ENCODE measurements around the gene ANKMY1.

ANKMY1 gene

GRCh38 chr2:240594511-240595380 lies 37.0 kb upstream of the ANKMY1 start:
- Histone ChIP-seq H3K27ac (ENCODE audit: low read depth, low read length) (no peak overlapping the region), H3K9me3 (ENCODE audit: control insufficient read depth in 1 of 2, low read length in 2 of 2) (no peaks in the 10 kb centered on the region), H3K4me3 (ENCODE audit: low read depth in 1 of 2, low read length in 2 of 2) (no peak overlapping the region), H3K27me3 (ENCODE audit: control insufficient read depth in 1 of 2, insufficient read depth in 2 of 2, low read length in 2 of 2) (no peaks in the 10 kb centered on the region), H3K36me3 (ENCODE audit: control insufficient read depth in 1 of 2, insufficient read depth in 2 of 2, low read length in 2 of 2) (peaks cover 28 to 68% of the 10 kb centered on the region in 2 donors), H3K4me1 (ENCODE audit: control insufficient read depth in 1 of 2, insufficient read depth in 2 of 2, low read length in 2 of 2) (no peaks in the 10 kb centered on the region), H3K9ac (ENCODE audit: low read depth in 1 of 2, low read length in 2 of 2) (no peak overlapping the region)

DNA sequence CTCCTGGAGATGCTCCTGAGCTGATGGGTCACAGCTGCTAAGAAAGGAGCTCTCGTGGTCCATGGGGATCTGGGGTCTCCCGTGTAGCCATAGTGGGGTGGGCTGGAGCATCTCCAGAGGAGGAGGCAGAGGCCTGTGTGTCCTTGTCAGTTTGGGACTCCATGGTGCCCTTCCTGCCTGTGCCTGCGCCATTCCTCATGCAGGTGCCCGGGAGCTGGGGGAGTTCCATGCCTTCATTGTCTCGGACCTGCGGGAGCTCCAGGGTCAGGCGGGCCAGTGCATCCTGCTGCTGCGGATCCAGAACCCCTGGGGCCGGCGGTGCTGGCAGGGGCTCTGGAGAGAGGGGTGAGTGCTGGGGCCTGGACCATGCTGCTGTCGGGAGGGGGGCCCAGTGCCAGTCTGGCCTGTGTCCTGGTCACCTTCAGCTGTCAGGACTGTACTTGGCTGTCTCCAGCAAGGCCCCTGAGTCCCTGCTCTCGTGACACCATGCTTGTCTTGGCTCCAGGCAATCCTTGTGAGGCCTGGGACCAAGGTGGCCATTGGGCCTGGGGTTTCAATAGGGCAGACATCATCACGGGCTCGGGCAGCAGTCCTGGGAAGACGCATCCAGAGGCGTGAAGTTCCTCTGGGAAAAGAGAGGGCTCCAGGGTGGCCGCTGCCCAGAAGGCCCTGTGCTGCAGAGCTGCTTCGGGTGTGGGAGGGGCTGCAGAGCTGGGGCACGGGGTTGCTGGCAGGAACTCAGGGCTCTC lies 36.1 kb upstream of the ANKMY1 start:
- Histone ChIP-seq H3K36me3 (ENCODE audit: control insufficient read depth in 1 of 2, insufficient read depth in 2 of 2, low read length in 2 of 2) (peaks cover 28 to 66% of the 10 kb centered on the region in 2 donors), H3K4me3 (ENCODE audit: low read depth in 1 of 2, low read length in 2 of 2) (no peak overlapping the region), H3K9me3 (ENCODE audit: control insufficient read depth in 1 of 2, low read length in 2 of 2) (no peaks in the 10 kb centered on the region), H3K9ac (ENCODE audit: low read depth in 1 of 2, low read length in 2 of 2) (no peak overlapping the region), H3K27ac (ENCODE audit: low read depth, low read length) (no peak overlapping the region), H3K4me1 (ENCODE audit: control insufficient read depth in 1 of 2, insufficient read depth in 2 of 2, low read length in 2 of 2) (peaks cover under 1 to 3% of the 10 kb centered on the region in 2 donors), H3K27me3 (ENCODE audit: control insufficient read depth in 1 of 2, insufficient read depth in 2 of 2, low read length in 2 of 2) (no peaks in the 10 kb centered on the region)

- Histone ChIP-seq H3K27ac (ENCODE audit: low read depth, low read length) (no peak overlapping the region), H3K27me3 (ENCODE audit: control insufficient read depth in 1 of 2, insufficient read depth in 2 of 2, low read length in 2 of 2) (no peaks in the 10 kb centered on the region), H3K9ac (ENCODE audit: low read depth in 1 of 2, low read length in 2 of 2) (no peak overlapping the region), H3K36me3 (ENCODE audit: control insufficient read depth in 1 of 2, insufficient read depth in 2 of 2, low read length in 2 of 2) (peaks cover 24 to 61% of the 10 kb centered on the region in 2 donors), H3K4me3 (ENCODE audit: low read depth in 1 of 2, low read length in 2 of 2) (no peak overlapping the region), H3K4me1 (ENCODE audit: control insufficient read depth in 1 of 2, insufficient read depth in 2 of 2, low read length in 2 of 2) (peaks cover 7 to 10% of the 10 kb centered on the region in 2 donors), H3K9me3 (ENCODE audit: control insufficient read depth in 1 of 2, low read length in 2 of 2) (no peaks in the 10 kb centered on the region)
These were observed 35.4 kb upstream of the ANKMY1 start for GRCh38 chr2:240593026-240593702.

DNA sequence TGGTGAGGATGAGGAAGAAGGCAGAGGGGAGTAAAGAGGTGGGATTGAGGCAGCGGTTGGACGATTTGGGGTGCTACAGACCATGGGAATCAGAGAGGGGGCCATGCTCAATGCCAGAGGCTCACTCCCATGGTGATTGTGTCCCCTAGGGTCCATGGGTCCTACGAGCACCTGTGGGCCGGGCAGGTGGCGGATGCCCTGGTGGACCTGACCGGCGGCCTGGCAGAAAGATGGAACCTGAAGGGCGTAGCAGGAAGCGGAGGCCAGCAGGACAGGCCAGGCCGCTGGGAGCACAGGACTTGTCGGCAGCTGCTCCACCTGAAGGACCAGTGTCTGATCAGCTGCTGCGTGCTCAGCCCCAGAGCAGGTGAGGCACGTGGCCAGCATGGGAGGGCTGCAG lies 34.0 kb upstream of the ANKMY1 start:
- Histone ChIP-seq H3K4me3 (ENCODE audit: low read depth in 1 of 2, low read length in 2 of 2) (no peak overlapping the region), H3K36me3 (ENCODE audit: control insufficient read depth in 1 of 2, insufficient read depth in 2 of 2, low read length in 2 of 2) (peaks cover 20 to 55% of the 10 kb centered on the region in 2 donors), H3K9me3 (ENCODE audit: control insufficient read depth in 1 of 2, low read length in 2 of 2) (no peaks in the 10 kb centered on the region), H3K27me3 (ENCODE audit: control insufficient read depth in 1 of 2, insufficient read depth in 2 of 2, low read length in 2 of 2) (no peaks in the 10 kb centered on the region), H3K27ac (ENCODE audit: low read depth, low read length) (no peak overlapping the region), H3K4me1 (ENCODE audit: control insufficient read depth in 1 of 2, insufficient read depth in 2 of 2, low read length in 2 of 2) (peaks cover 18 to 22% of the 10 kb centered on the region in 2 donors), H3K9ac (ENCODE audit: low read depth in 1 of 2, low read length in 2 of 2) (no peak overlapping the region)

DNA sequence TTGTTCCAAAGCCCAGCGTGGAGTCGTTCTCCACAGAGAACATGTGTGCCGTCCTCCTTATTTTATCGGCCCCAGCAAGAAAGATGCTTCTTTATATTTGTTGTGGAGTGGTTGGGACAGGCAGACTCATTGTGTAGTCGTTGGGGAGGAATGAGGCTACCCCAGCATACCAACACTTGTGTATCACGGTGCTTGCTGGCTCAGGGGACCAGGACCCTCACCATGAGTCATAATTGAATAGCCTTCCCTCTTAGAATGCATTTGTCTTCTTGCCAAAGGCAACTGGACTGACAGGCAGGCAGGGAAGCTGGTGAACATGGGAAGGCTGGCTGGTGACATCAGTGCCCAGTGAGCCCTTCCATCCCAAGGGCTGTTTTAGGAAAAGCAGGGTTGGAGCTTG lies 33.4 kb upstream of the ANKMY1 start:
- H3K9me3 ChIP-seq (ENCODE audit: control insufficient read depth in 1 of 2, low read length in 2 of 2), result no peaks in the 10 kb centered on the region
- H3K36me3 ChIP-seq (ENCODE audit: control insufficient read depth in 1 of 2, insufficient read depth in 2 of 2, low read length in 2 of 2), result peaks cover 20 to 53% of the 10 kb centered on the region in 2 donors
- H3K27ac ChIP-seq (ENCODE audit: low read depth, low read length), result no peak overlapping the region
- H3K9ac ChIP-seq (ENCODE audit: low read depth in 1 of 2, low read length in 2 of 2), result no peak overlapping the region
- H3K4me1 ChIP-seq (ENCODE audit: control insufficient read depth in 1 of 2, insufficient read depth in 2 of 2, low read length in 2 of 2), result peaks cover 18 to 22% of the 10 kb centered on the region in 2 donors
- no peak overlapping the region for H3K4me3 ChIP-seq (ENCODE audit: low read depth in 1 of 2, low read length in 2 of 2)
- no peaks in the 10 kb centered on the region for H3K27me3 ChIP-seq (ENCODE audit: control insufficient read depth in 1 of 2, insufficient read depth in 2 of 2, low read length in 2 of 2)

- H3K27ac ChIP-seq (ENCODE audit: low read depth, low read length), result no peak overlapping the region
- H3K9ac ChIP-seq (ENCODE audit: low read depth in 1 of 2, low read length in 2 of 2), result no peak overlapping the region
- peaks cover 20 to 48% of the 10 kb centered on the region in 2 donors for H3K36me3 ChIP-seq (ENCODE audit: control insufficient read depth in 1 of 2, insufficient read depth in 2 of 2, low read length in 2 of 2)
- no peak overlapping the region for H3K4me3 ChIP-seq (ENCODE audit: low read depth in 1 of 2, low read length in 2 of 2)
- peaks cover 18 to 23% of the 10 kb centered on the region in 2 donors for H3K4me1 ChIP-seq (ENCODE audit: control insufficient read depth in 1 of 2, insufficient read depth in 2 of 2, low read length in 2 of 2)
- H3K9me3 ChIP-seq (ENCODE audit: control insufficient read depth in 1 of 2, low read length in 2 of 2), result no peaks in the 10 kb centered on the region
- no peaks in the 10 kb centered on the region for H3K27me3 ChIP-seq (ENCODE audit: control insufficient read depth in 1 of 2, insufficient read depth in 2 of 2, low read length in 2 of 2)
These were observed 32.9 kb upstream of the ANKMY1 start for GRCh38 chr2:240590681-240591111.

- Histone ChIP-seq H3K36me3 (ENCODE audit: control insufficient read depth in 1 of 2, insufficient read depth in 2 of 2, low read length in 2 of 2) (peaks cover 20 to 41% of the 10 kb centered on the region in 2 donors), H3K9ac (ENCODE audit: low read depth in 1 of 2, low read length in 2 of 2) (no peak overlapping the region), H3K4me3 (ENCODE audit: low read depth in 1 of 2, low read length in 2 of 2) (no peak overlapping the region), H3K27me3 (ENCODE audit: control insufficient read depth in 1 of 2, insufficient read depth in 2 of 2, low read length in 2 of 2) (no peaks in the 10 kb centered on the region), H3K9me3 (ENCODE audit: control insufficient read depth in 1 of 2, low read length in 2 of 2) (no peaks in the 10 kb centered on the region), H3K27ac (ENCODE audit: low read depth, low read length) (no peak overlapping the region), H3K4me1 (ENCODE audit: control insufficient read depth in 1 of 2, insufficient read depth in 2 of 2, low read length in 2 of 2) (peaks cover 24 to 30% of the 10 kb centered on the region in 2 donors)
These were observed 32.2 kb upstream of the ANKMY1 start for GRCh38 chr2:240589850-240590525.

DNA sequence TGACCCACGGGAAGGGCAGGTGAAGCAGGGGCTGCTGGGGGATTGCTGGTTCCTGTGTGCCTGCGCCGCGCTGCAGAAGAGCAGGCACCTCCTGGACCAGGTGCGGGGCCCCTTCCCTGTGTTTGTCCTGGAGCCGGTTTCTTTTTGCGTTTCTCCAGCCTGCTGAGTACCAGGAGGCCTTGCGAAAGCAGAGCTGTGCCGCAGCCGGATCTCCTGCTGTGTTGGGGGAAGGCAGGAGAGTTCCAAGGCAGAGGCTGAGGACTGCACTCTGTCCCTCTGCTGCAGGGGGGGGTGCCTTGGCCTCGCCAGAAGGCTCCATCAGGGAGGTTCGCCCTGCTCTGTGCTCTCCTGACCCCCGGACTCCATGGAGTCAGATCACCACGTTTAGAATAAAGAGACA lies 31.6 kb upstream of the ANKMY1 start:
- H3K9me3 ChIP-seq (ENCODE audit: control insufficient read depth in 1 of 2, low read length in 2 of 2), result no peaks in the 10 kb centered on the region
- H3K27ac ChIP-seq (ENCODE audit: low read depth, low read length), result no peak overlapping the region
- peaks cover 20 to 40% of the 10 kb centered on the region in 2 donors for H3K36me3 ChIP-seq (ENCODE audit: control insufficient read depth in 1 of 2, insufficient read depth in 2 of 2, low read length in 2 of 2)
- peaks cover 30 to 36% of the 10 kb centered on the region in 2 donors for H3K4me1 ChIP-seq (ENCODE audit: control insufficient read depth in 1 of 2, insufficient read depth in 2 of 2, low read length in 2 of 2)
- no peak overlapping the region for H3K4me3 ChIP-seq (ENCODE audit: low read depth in 1 of 2, low read length in 2 of 2)
- H3K9ac ChIP-seq (ENCODE audit: low read depth in 1 of 2, low read length in 2 of 2), result no peak overlapping the region
- H3K27me3 ChIP-seq (ENCODE audit: control insufficient read depth in 1 of 2, insufficient read depth in 2 of 2, low read length in 2 of 2), result no peaks in the 10 kb centered on the region

DNA sequence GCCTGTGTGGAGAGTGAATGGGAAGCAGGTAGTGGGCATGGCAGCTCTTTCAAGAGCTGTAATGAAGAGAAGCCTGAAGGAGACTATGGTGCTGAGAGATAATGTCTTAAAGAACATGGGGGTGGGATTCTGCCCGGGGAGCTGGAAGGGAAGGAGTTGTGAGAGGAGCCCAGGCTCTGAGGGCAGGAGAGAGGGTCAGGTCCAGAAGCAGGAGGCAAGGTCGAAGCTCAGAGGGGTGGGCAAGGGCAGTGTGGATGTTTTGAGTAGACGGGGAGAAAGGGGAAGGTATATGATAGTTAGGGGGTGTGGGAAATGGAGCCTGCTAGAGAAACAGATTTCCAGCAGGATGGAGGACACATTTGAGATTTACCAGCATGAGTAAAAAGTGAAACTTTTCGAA lies 30.9 kb upstream of the ANKMY1 start:
- no peaks in the 10 kb centered on the region for H3K9me3 ChIP-seq (ENCODE audit: control insufficient read depth in 1 of 2, low read length in 2 of 2)
- H3K4me1 ChIP-seq (ENCODE audit: control insufficient read depth in 1 of 2, insufficient read depth in 2 of 2, low read length in 2 of 2), result peaks cover 30 to 38% of the 10 kb centered on the region in 2 donors
- H3K9ac ChIP-seq (ENCODE audit: low read depth in 1 of 2, low read length in 2 of 2), result no peak overlapping the region
- no peak overlapping the region for H3K4me3 ChIP-seq (ENCODE audit: low read depth in 1 of 2, low read length in 2 of 2)
- no peak overlapping the region for H3K27ac ChIP-seq (ENCODE audit: low read depth, low read length)
- no peaks in the 10 kb centered on the region for H3K27me3 ChIP-seq (ENCODE audit: control insufficient read depth in 1 of 2, insufficient read depth in 2 of 2, low read length in 2 of 2)
- peaks cover 16 to 35% of the 10 kb centered on the region in 2 donors for H3K36me3 ChIP-seq (ENCODE audit: control insufficient read depth in 1 of 2, insufficient read depth in 2 of 2, low read length in 2 of 2)

Data from duodenal mucosa (tissue), 2 donors.